H54 (cell line): Measurements from ENCODE around the gene LRWD1.
"Not testable (repeated sequence)": the region's sequence is repeated elsewhere in the genome, so short reads cannot be mapped to it uniquely, and the experiment has no call there.

Experiments used
- DNase-seq: peaks from one replicate; pipeline ENCODE4 v3.0.0; 2011; ENCODE audit warnings: low spot score, mixed read lengths; ENCODE audit not compliant: insufficient read length
- FAIRE-seq: peaks from 3 replicates; lab custom pipeline; 2011; peaks lifted over from hg19 to GRCh38; lab: Jason Lieb, UNC

LRWD1 gene

GRCh38 chr7:102494026-102494425 lies 29.2 kb downstream of the LRWD1 start:
- not testable (repeated sequence) for FAIRE-seq, DNase-seq

DNA sequence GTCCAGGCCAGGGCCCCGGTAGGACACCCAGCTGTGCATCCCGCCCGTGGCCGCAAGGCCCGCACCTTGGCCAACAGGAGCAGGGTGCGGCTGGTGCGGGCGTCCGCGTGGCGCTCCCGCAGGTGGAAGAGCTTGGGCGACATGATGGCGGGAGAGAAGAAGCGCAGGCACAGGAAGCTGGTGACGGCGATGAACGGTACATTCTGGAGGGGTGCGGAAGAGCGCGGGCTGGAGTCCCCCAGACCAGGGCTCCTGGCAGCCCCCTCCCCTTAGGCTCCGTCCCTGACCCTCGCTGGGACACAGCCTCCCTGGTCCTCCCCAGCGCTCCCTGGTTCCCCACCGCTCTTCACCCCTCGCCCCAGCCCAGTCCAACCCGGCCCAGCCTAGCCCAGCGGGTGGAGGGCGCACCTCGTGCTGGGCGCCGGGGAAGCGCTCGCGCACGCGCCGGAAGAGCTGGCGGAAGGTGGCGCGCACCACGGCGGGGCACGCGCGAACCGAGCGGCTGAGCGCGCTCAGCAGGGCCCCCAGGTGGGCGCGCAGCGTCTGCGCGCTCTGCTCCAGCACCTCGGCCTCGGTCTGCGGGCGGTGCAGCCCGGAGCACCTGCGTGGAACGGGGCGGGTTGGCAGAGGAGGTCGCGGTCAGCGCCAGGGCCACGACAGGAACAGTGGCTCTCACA lies 29.8 kb downstream of the LRWD1 start:
- not testable (repeated sequence) for DNase-seq, FAIRE-seq

DNA sequence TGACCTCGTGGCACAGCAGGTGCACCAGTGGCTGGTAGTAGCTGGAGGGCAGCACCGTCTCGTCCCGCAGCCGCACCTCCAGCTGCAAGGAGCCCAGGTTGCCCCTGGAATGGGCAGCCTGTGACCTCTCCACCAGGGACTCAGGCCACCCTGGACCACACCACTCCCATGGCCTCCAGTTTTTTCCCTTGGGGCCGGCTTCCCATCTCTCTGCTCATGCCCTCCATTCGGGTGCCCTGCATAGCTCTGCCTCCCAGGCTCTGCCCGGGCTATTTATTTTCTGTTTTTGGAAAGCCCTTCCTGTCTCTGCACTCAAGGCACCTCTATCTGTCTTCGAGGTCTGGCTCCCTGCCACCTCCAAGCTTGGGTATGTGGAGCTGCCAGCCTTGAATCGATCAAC lies 32.1 kb downstream of the LRWD1 start:
- DNase-seq, FAIRE-seq: not testable (repeated sequence)

- DNase-seq, FAIRE-seq: not testable (repeated sequence)
These were observed 32.5 kb downstream of the LRWD1 start for GRCh38 chr7:102497308-102497707.

DNA sequence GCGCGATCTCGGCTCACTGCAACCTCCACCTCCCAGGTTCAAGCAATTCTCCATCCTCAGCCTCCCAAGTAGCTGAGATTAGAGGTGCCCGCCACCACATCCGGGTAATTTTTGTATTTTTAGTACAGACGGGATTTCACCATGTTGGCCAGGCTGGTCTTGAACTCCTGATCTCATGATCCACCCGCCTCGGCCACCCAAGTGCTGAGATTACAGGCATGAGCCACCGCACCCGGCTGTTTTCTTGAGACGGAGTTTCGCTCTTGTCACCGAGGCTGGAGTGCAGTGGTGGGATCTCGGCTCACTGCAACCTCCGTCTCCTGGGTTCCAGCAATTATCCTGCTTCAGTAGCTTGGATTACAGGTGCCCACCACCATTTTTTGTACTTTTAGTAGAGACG lies 33.5 kb downstream of the LRWD1 start:
- DNase-seq, FAIRE-seq: not testable (repeated sequence)

DNA sequence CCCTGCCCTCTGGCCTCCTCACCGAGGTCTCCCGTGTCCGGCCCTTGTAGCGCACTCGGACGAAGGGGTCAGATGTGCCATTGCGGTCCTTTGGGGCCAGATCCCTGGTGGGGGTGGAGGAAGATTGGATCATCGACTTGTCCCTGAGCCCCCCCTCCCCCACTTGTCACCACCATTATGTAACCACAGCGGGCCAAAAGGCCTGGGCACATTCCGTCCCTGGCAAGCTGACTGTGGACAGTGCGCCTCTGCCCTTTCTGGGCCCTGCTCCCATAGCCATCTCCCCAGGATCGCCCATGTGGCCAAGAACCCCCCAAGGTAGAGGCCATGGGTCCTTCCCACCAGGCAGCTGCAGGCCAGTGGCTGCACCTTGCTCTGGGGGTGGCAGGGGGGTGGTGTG lies 38.4 kb downstream of the LRWD1 start:
- FAIRE-seq, DNase-seq: not testable (repeated sequence)

DNA sequence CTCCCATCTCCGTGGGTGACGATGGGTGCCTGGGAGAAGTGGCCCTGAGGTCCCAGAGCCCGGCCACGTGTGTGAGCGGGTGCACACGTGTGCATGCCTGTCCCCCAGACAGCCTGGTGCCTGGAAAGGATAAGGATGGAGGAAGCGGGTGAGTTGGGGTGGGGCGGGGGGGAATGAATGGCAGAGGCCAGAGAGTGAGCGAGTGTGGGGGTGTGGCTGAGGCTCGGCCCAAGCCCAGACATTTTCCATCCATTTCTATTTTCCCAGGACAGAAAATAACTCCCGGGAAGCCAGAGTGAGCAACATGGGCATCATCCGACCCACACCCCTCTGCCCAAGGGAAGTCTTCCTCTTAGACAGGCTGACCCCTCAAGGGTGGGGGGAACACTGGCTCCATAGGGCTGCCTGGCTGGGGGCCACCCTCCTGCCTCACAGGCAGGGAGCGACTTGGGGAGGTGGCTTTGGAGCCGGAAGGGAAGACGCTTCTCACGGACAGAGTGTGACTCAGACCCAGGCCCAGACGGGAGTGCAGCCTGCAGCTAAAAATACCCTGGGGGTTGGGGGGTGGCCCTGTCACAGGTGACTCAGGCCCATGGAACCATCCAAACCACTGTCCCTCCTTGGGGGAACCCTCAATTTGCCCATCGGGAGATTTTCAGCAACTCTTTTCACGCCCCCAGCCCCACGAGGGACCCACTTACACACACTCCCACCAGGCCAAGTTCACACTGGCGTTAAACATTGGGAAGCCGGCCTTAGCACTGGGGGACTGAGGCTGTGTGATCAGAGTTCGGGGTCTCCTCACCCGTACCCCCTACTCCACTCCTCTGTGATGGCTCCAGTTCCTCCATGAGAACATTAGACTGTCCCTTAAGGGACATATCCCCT lies 40.8 kb downstream of the LRWD1 start:
- not testable (repeated sequence) for FAIRE-seq, DNase-seq

GRCh38 chr7:102507410-102508088 lies 42.8 kb downstream of the LRWD1 start:
- not testable (repeated sequence) for FAIRE-seq, DNase-seq

- DNase-seq, FAIRE-seq: not testable (repeated sequence)
These were observed 45.8 kb downstream of the LRWD1 start for GRCh38 chr7:102510575-102510974.

GRCh38 chr7:102511860-102512522 lies 47.2 kb downstream of the LRWD1 start:
- not testable (repeated sequence) for DNase-seq, FAIRE-seq

DNA sequence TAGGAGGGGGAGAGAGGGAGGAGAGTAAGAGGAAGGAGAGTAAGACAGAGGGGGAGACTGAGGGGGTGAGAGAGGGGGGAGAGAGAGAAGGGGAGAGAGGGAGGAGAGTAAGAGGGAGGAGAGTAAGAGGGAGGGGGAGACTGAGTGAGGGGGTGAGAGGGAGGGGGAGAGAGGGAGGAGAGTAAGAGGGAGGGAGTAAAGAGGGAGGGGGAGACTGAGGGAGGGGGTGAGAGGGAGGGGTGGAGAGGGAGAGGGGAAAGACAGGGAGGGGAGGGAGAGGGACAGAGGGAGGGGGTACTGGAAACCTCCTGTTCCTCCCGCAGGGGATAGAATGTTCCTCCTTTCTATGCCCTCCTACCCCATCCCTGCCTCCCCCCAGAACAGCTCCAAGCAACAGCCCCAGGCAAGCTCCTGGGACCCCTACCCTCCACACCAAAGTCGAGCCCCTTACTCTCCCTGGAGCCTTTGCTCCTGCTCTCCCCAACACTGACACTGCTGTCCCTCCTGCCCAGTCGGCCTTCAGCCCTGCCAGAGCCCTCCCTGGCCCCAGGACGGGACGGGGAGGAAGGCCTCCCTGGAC lies 47.9 kb downstream of the LRWD1 start:
- not testable (repeated sequence) for FAIRE-seq, DNase-seq

GRCh38 chr7:102514881-102515721 lies 50.3 kb downstream of the LRWD1 start:
- not testable (repeated sequence) for DNase-seq, FAIRE-seq

- DNase-seq, FAIRE-seq: not testable (repeated sequence)
These were observed 51.1 kb downstream of the LRWD1 start for GRCh38 chr7:102515889-102516288.

DNA sequence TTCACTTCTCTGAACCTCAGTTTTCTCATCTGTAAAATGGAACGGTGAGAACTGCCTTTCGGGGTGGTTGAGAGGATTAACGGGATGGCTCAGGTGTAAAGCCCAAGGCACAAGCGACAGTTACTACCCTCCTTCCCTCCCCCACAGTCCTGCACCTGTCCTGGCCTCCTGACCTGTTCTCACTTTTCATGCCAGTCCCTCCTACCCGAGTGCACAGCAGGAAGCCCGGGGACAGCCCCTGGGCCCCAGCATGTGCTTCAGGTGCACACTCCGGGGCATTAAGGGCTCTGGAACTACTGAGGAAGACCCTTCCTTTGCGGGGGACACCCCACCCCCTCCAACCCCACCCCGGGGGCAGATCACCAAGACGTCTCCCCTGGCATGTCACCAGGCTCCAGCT lies 52.2 kb downstream of the LRWD1 start:
- FAIRE-seq, DNase-seq: not testable (repeated sequence)

- FAIRE-seq, DNase-seq: not testable (repeated sequence)
These were observed 52.9 kb downstream of the LRWD1 start, which contains the start of gene RASA4B for GRCh38 chr7:102517550-102518147. TSS of gene RASA4B (minus strand) at chr7:102517777. CDS start at chr7:102517710, 67 bp downstream.

- FAIRE-seq, DNase-seq: not testable (repeated sequence)
These were observed 56.0 kb downstream of the LRWD1 start for GRCh38 chr7:102520797-102521196.
